H9 (cell line): ENCODE data around the gene TBC1D20. TPM values are rescaled to one million over a fixed set of nuclear protein-coding genes. Genes with fewer than 3 reads are reported as not detected.

Experiments used
- DNase-seq: peaks from one replicate; pipeline ENCODE4 v3.0.0-alpha.2; 2017
- H2AFZ ChIP-seq: one replicate; pipeline ENCODE4 v1.6.1; 2013; ENCODE audit warnings: mild to moderate bottlenecking, low read length, control low read depth, moderate library complexity
- H2AK5ac ChIP-seq: 2 replicates; pipeline ENCODE4 v1.6.1; 2013; ENCODE audit warnings: low read length, control low read depth, mixed read lengths; ENCODE audit not compliant: insufficient read length
- H2BK120ac ChIP-seq: one replicate; pipeline ENCODE4 v1.6.1; 2013; ENCODE audit warnings: low read depth, mild to moderate bottlenecking, low read length, control low read depth, inconsistent platforms; ENCODE audit not compliant: poor library complexity, severe bottlenecking
- H2BK12ac ChIP-seq: 2 replicates; pipeline ENCODE4 v1.6.1; 2013; ENCODE audit warnings: low read length, control low read depth, mixed read lengths, low read depth; ENCODE audit not compliant: insufficient read length
- H2BK15ac ChIP-seq: 2 replicates; pipeline ENCODE4 v1.6.1; 2013; ENCODE audit warnings: low read depth, low read length, control low read depth
- H2BK20ac ChIP-seq: one replicate; pipeline ENCODE4 v1.6.1; 2013; ENCODE audit warnings: low read depth, mild to moderate bottlenecking, low read length, control low read depth, inconsistent platforms; ENCODE audit not compliant: poor library complexity, severe bottlenecking
- H2BK5ac ChIP-seq: 2 replicates; pipeline ENCODE4 v1.6.1; 2013; ENCODE audit warnings: low read length, control low read depth, mixed read lengths; ENCODE audit not compliant: insufficient read length
- H3K14ac ChIP-seq: 2 replicates; pipeline ENCODE4 v1.6.1; 2013; ENCODE audit warnings: low read length, control low read depth; ENCODE audit not compliant: insufficient read depth
- H3K18ac ChIP-seq: 2 replicates; pipeline ENCODE4 v1.6.1; 2013; ENCODE audit warnings: low read depth, mild to moderate bottlenecking, mixed read lengths, low read length, control low read depth; ENCODE audit not compliant: insufficient read length
- H3K23ac ChIP-seq: 2 replicates; pipeline ENCODE4 v1.6.1; 2013; ENCODE audit warnings: low read length, control low read depth, mixed read lengths, low read depth; ENCODE audit not compliant: insufficient read length
- H3K23me2 ChIP-seq: 2 replicates; pipeline ENCODE4 v1.6.1; 2013; ENCODE audit warnings: low read depth, mild to moderate bottlenecking, mixed read lengths, low read length, control low read depth; ENCODE audit not compliant: insufficient read length, poor library complexity, severe bottlenecking
- H3K27ac ChIP-seq: 2 replicates; pipeline ENCODE4 v1.5.1; 2013; ENCODE audit warnings: low read length, control low read depth, mixed read lengths, low read depth; ENCODE audit not compliant: insufficient read length
- H3K27me3 ChIP-seq: 2 replicates; pipeline ENCODE4 v1.6.1; 2013; ENCODE audit warnings: low read length, control low read depth, inconsistent platforms; ENCODE audit not compliant: insufficient read depth
- H3K4ac ChIP-seq: 2 replicates; pipeline ENCODE4 v1.6.1; 2013; ENCODE audit warnings: low read depth, mild to moderate bottlenecking, control low read depth, inconsistent platforms, low read length, moderate library complexity
- H3K4me1 ChIP-seq: 2 replicates; pipeline ENCODE4 v1.6.1; 2013; ENCODE audit warnings: low read length, control low read depth, inconsistent platforms; ENCODE audit not compliant: insufficient read depth
- H3K4me2 ChIP-seq: 2 replicates; pipeline ENCODE4 v1.6.1; 2013; ENCODE audit warnings: low read length, control low read depth, mixed read lengths; ENCODE audit not compliant: insufficient read length, insufficient read depth
- H3K56ac ChIP-seq: 2 replicates; pipeline ENCODE4 v1.6.1; 2013; ENCODE audit warnings: low read depth, mild to moderate bottlenecking, mixed read lengths, low read length, control low read depth; ENCODE audit not compliant: insufficient read length
- H3K79me1 ChIP-seq: 2 replicates; pipeline ENCODE4 v1.6.1; 2013; ENCODE audit warnings: low read depth, mild to moderate bottlenecking, moderate library complexity, low read length, control low read depth, inconsistent platforms; ENCODE audit not compliant: insufficient read depth, poor library complexity, severe bottlenecking
- H3K79me2 ChIP-seq: 2 replicates; pipeline ENCODE4 v1.6.1; 2013; ENCODE audit warnings: low read length, control low read depth, inconsistent platforms; ENCODE audit not compliant: insufficient read depth
- H3K9ac ChIP-seq: 2 replicates; pipeline ENCODE4 v1.6.1; 2013; ENCODE audit warnings: low read length, control low read depth, mixed read lengths; ENCODE audit not compliant: insufficient read length; ENCODE audit errors: extremely low read depth
- H3K9me3 ChIP-seq: one replicate; pipeline ENCODE4 v1.6.1; 2013; ENCODE audit warnings: low read depth, low read length, inconsistent platforms; ENCODE audit not compliant: control insufficient read depth
- H3T11ph ChIP-seq: one replicate; pipeline ENCODE4 v1.6.1; 2013; ENCODE audit warnings: mild to moderate bottlenecking, low read length, control low read depth, inconsistent platforms
- H4K20me1 ChIP-seq: one replicate; pipeline ENCODE4 v1.6.1; 2013; ENCODE audit not compliant: control insufficient read depth, insufficient read length, insufficient read depth
- H4K5ac ChIP-seq: 2 replicates; pipeline ENCODE4 v1.6.1; 2013; ENCODE audit warnings: low read depth, mild to moderate bottlenecking, mixed read lengths, low read length, control low read depth; ENCODE audit not compliant: insufficient read length
- H4K8ac ChIP-seq: replicated peaks from 2 replicates; pipeline ENCODE4 v1.6.1; 2013; ENCODE audit warnings: low read length, control low read depth, mixed read lengths, low read depth; ENCODE audit not compliant: insufficient read length
- H4K91ac ChIP-seq: 2 replicates; pipeline ENCODE4 v1.6.1; 2013; ENCODE audit warnings: low read depth, mild to moderate bottlenecking, moderate library complexity, mixed read lengths, low read length, control low read depth; ENCODE audit not compliant: insufficient read length
- H3K27ac Mint-ChIP-seq, 3 experiments: 2 replicates in 2 of 3; 3 replicates in 1 of 3; pipeline ENCODE4 v1.8.0; 2020 to 2021; ENCODE audit warnings: mixed read lengths in 3 of 3, mild to moderate bottlenecking in 1 of 3, moderate library complexity in 1 of 3
- H3K27me3 Mint-ChIP-seq: 2 replicates; pipeline ENCODE4 v1.8.0; 2021; ENCODE audit warnings: low read depth, mild to moderate bottlenecking, moderate library complexity, mixed read lengths
- H3K36me3 Mint-ChIP-seq, 3 experiments: 2 replicates in 2 of 3; 3 replicates in 1 of 3; pipeline ENCODE4 v1.8.0; 2020 to 2021; ENCODE audit warnings: low read depth in 3 of 3, mixed read lengths in 3 of 3; ENCODE audit not compliant: insufficient read depth in 1 of 3
- H3K4me1 Mint-ChIP-seq, 2 experiments: 2 replicates each; pipeline ENCODE4 v1.8.0; 2020; ENCODE audit warnings: mixed read lengths in 2 of 2
- H3K4me3 Mint-ChIP-seq, 2 experiments: 2 replicates in 1 of 2; 3 replicates in 1 of 2; pipeline ENCODE4 v1.8.0; 2020 to 2021; ENCODE audit warnings: mild to moderate bottlenecking in 2 of 2, mixed read lengths in 2 of 2, moderate library complexity in 1 of 2
- H3K9me3 Mint-ChIP-seq, 2 experiments: 2 replicates in 1 of 2; 3 replicates in 1 of 2; pipeline ENCODE4 v1.8.0; 2020; ENCODE audit warnings: mild to moderate bottlenecking in 2 of 2, mixed read lengths in 2 of 2, moderate library complexity in 1 of 2
- CTCF ChIP-seq: fragments of 200-600 bp; sonication (generic); conservative IDR thresholded peaks from 3 replicates; pipeline ENCODE4 v1.8.0; 2021; ENCODE audit warnings: antibody characterized with exemption, mild to moderate bottlenecking
- WGBS: extraction: QIAGEN DNeasy Blood & Tissue Kit; methylation state at CpG from one replicate; pipeline ENCODE4 v1.1.7; 2013; ENCODE audit warnings: missing lambda C conversion rate, low lambda C conversion rate, mixed read lengths; ENCODE audit not compliant: insufficient read length; ENCODE audit errors: extremely low coverage; 5-methylcytosine and 5-hydroxymethylcytosine counted together
- total RNA-seq: library from RNA; stranded (reverse); gene quantifications from 2 replicates; pipeline ENCODE4 v1.2.1, GENCODE V29; 2021

The TBC1D20 gene
- total RNA-seq, 1 experiment from 2014 or later, result 17.9 TPM

GRCh38 chr20:431012-431904, 31.1 kb downstream of the TBC1D20 start:
- Histone ChIP-seq H4K5ac (no peak overlapping the region), H4K91ac (no peak overlapping the region), H3K9me3 (no peaks in the 10 kb centered on the region), H3K79me1 (no peaks in the 10 kb centered on the region), H3K23ac (no peak overlapping the region), H2BK5ac (no peak overlapping the region), H3T11ph (no peak overlapping the region), H2BK120ac (no peak overlapping the region), H3K23me2 (no peaks in the 10 kb centered on the region), H4K8ac (no peak overlapping the region), H3K9ac (no peak overlapping the region), H3K56ac (no peak overlapping the region), H3K4me2 (no peak overlapping the region), H2BK12ac (no peak overlapping the region), H3K14ac (no peak overlapping the region), H3K18ac (no peak overlapping the region), H2BK15ac (no peak overlapping the region), H3K27ac (no peak overlapping the region), H3K27me3 (peaks cover 5% of the 10 kb centered on the region; the same call in 1 of the 2 replicates), H3K4me1 (peaks cover 3% of the 10 kb centered on the region; the same call in 1 of the 2 replicates), H4K20me1 (no peaks in the 10 kb centered on the region), H3K79me2 (no peaks in the 10 kb centered on the region), H3K4ac (no peak overlapping the region), H2AFZ (no peak overlapping the region), H2BK20ac (no peak overlapping the region), H2AK5ac (no peak overlapping the region)
- Mint-ChIP-seq H3K9me3 (no peaks in the 10 kb centered on the region), H3K4me3 (no peak overlapping the region; a peak in 2 of 5 replicates), H3K27ac (peak overlapping the region in 2 of 3 experiments; percentile 72 to 90; a peak in 2 of 7 replicates), H3K36me3 (peaks cover 11 to 48% (median 43%) of the 10 kb centered on the region in 3 experiments; a peak in 6 of 7 replicates), H3K27me3 (peaks cover 31% of the 10 kb centered on the region), H3K4me1 (peaks cover 26 to 32% of the 10 kb centered on the region in 2 experiments)
- WGBS, result no CpG with 5 or more reads among the region's 17 CpGs
- peak; percentile 81 for DNase-seq
- TF ChIP-seq CTCF, result peak; percentile 73
